K562 (cell line): ENCODE data around the gene CHAD.

Experiments used
- ATF6 ChIP-seq: sonication (generic); formaldehyde crosslinking; IDR thresholded peaks from 2 replicates; pipeline ENCODE4 v1.4.0; 2020; ENCODE audit warnings: mild to moderate bottlenecking, missing genetic modification reagents
- EP300 ChIP-seq: IDR thresholded peaks from 2 replicates; pipeline ENCODE4 v1.6.1; 2012; ENCODE audit warnings: low read length, improper control_type of control experiment
- SREBF1 ChIP-seq: fragments of 150-350 bp; IDR thresholded peaks from 2 replicates; pipeline ENCODE4 v1.6.1; 2014; ENCODE audit warnings: antibody characterized with exemption, low read depth, low read length, borderline replicate concordance
- SRSF1 ChIP-seq: fragments of 200-400 bp; formaldehyde crosslinking; IDR thresholded peaks from 2 replicates; pipeline ENCODE4 v1.6.1; 2017; ENCODE audit warnings: mild to moderate bottlenecking, low read depth, low read length, moderate library complexity
- THAP7 ChIP-seq: fragments of 250-450 bp; sonication (Bioruptor Pico); IDR thresholded peaks from 2 replicates; pipeline ENCODE4 v1.5.0; 2021
- ZNF280A ChIP-seq: fragments of 450-650 bp; IDR thresholded peaks from 2 replicates; pipeline ENCODE4 v1.6.1; 2018; ENCODE audit warnings: mild to moderate bottlenecking, low read depth; ENCODE audit not compliant: partially characterized antibody

GRCh38 chr17:50467114-50467854, 1.4 kb downstream of the CHAD start:
- TF ChIP-seq EP300: no peak
- TF ChIP-seq ZNF280A: no peak
- no peak for TF ChIP-seq THAP7 (CRISPR knock-in tag)
- no peak for TF ChIP-seq SRSF1
- no peak for TF ChIP-seq ATF6
- TF ChIP-seq SREBF1: no peak
